Immature natural killer cell (primary cell): Measurements from ENCODE around the gene GALNT10. TPM values are rescaled to one million over a fixed set of nuclear protein-coding genes. Genes with fewer than 3 reads are reported as not detected.

Experiments
- DNase-seq, 3 donors: peaks; one replicate each; pipeline ENCODE4 v3.0.0; 2022; ENCODE audit warnings: mixed read lengths in 1 of 3
- H3K27ac Mint-ChIP-seq, 6 donors: one replicate each; pipeline ENCODE4 v1.8.0; 2020; ENCODE audit warnings: mixed read lengths in 6 of 6, mild to moderate bottlenecking in 5 of 6, inconsistent platforms in 4 of 6, moderate library complexity in 3 of 6
- H3K27me3 Mint-ChIP-seq, 3 donors: one replicate each; pipeline ENCODE4 v1.8.0; 2020 to 2021; ENCODE audit warnings: low read depth in 3 of 3, mild to moderate bottlenecking in 3 of 3, mixed read lengths in 3 of 3, moderate library complexity in 3 of 3, inconsistent platforms in 1 of 3
- H3K36me3 Mint-ChIP-seq, 3 donors: one replicate each; pipeline ENCODE4 v1.8.0; 2020; ENCODE audit warnings: mixed read lengths in 3 of 3, inconsistent platforms in 2 of 3, mild to moderate bottlenecking in 2 of 3
- H3K4me1 Mint-ChIP-seq, 2 donors: one replicate each; pipeline ENCODE4 v1.8.0; 2020; ENCODE audit warnings: inconsistent platforms in 2 of 2, mild to moderate bottlenecking in 2 of 2, mixed read lengths in 2 of 2, moderate library complexity in 1 of 2
- H3K4me3 Mint-ChIP-seq, 5 donors: one replicate each; pipeline ENCODE4 v1.8.0; 2020; ENCODE audit warnings: mild to moderate bottlenecking in 5 of 5, mixed read lengths in 5 of 5, inconsistent platforms in 3 of 5, moderate library complexity in 3 of 5
- H3K9me3 Mint-ChIP-seq, 6 donors: one replicate each; pipeline ENCODE4 v1.8.0; 2020; ENCODE audit warnings: mild to moderate bottlenecking in 6 of 6, mixed read lengths in 6 of 6, inconsistent platforms in 4 of 6, moderate library complexity in 3 of 6
- polyA plus RNA-seq, 3 donors: library from polyadenylated mRNA; unstranded; fragments of 300-500 nt; fragmentation: Illumina TruSeq; gene quantifications; one replicate each; pipeline ENCODE4 v1.2.3, GENCODE V29; 2021

GALNT10 gene
- polyA plus RNA-seq, 3 donors from 2014 or later = 10.4 to 42.8 (median 24.7) TPM

DNA sequence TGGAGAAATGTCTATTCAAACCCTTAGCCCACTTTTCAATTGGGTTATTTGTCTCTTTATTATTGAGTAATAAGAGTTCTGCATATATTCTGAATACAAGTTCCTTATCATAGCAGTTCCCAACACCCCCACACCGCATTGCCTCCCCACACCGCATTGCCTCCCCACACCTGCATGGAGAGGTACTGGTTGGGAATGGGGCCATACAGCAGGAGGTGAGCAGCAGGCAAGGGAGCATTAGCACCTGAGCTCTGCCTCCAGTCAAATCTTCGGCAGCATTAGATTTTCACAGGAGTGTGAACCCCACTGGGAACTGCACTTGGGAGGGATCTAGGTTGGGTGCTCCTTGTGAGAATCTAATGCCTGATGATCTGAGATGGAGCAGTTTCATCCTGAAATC is 244.7 kb downstream of the GALNT10 start:
- no peak for DNase-seq
- Mint-ChIP-seq H3K4me1 (peaks cover 2 to 4% of the 10 kb centered on the region in 2 donors), H3K4me3 (no peak overlapping the region), H3K9me3 (no peaks in the 10 kb centered on the region), H3K36me3 (peaks cover 20 to 43% (median 30%) of the 10 kb centered on the region in 3 donors), H3K27me3 (peaks cover 0 to 4% (median 2%) of the 10 kb centered on the region in 3 donors), H3K27ac (no peak overlapping the region)

DNA sequence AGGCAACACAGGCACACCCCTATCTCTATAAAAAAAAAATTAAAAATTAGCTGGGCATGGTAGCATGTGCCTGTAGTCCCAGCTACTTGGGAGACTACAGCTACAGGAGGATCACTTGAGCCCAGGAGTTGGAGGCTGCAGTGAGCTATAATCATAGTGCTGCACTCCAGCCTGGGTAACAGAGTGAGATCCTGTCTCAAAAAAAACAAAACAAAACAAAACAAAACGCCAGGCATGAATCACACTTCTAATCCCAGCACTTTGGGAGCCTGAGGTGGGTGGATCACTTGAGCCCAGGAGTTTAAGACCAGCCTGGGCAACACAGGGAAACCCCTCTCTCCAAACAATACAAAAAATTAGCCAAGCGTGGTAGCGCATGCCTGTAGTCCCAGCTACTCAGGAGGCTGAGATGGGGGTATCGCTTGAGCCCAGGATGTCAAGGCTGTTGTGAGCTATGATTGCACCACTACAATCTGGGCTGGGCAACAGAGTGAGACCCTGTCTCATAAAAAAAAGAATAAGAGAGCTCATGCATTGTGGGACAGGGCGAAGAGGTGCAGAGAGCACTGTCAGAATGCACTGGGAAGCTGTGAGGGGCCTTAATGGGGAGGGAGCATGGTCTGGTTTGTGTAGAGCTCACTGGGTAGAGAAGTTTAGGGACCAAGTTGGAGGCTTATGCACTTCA is 246.9 kb downstream of the GALNT10 start:
- peak overlapping the region in 1 of 6 donors; percentile 42 for H3K27ac Mint-ChIP-seq
- H3K36me3 Mint-ChIP-seq = peaks cover 34 to 60% (median 37%) of the 10 kb centered on the region in 3 donors
- H3K9me3 Mint-ChIP-seq = no peaks in the 10 kb centered on the region
- peaks cover 0 to 4% (median 0%) of the 10 kb centered on the region in 3 donors for H3K27me3 Mint-ChIP-seq
- DNase-seq = no peak
- H3K4me1 Mint-ChIP-seq = peaks cover 4 to 10% of the 10 kb centered on the region in 2 donors
- no peak overlapping the region for H3K4me3 Mint-ChIP-seq

DNA sequence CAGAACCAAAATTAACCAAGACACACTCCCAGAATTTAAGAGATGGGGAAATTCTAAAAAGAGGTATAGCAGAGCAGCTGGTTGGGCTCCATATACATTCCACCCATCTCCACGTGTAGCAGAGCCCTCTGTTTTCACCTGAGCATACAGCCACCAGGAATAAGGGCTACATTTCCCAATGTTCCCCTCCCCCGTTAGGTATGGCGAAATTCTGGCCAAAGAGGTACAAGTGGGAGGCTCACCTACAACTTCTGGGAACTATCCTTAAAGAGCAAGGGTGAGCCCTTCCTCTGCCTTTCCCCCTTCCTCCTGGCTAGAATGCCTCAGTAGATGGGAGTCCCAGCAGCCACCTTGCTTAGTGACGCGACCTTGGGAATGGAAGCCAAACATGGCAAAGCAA is 250.0 kb downstream of the GALNT10 start:
- peaks cover 21 to 33% of the 10 kb centered on the region in 2 donors for H3K4me1 Mint-ChIP-seq
- DNase-seq = no peak
- no peaks in the 10 kb centered on the region for H3K9me3 Mint-ChIP-seq
- no peak overlapping the region for H3K4me3 Mint-ChIP-seq
- H3K27ac Mint-ChIP-seq = no peak overlapping the region
- peaks cover 24 to 54% (median 36%) of the 10 kb centered on the region in 3 donors for H3K36me3 Mint-ChIP-seq
- H3K27me3 Mint-ChIP-seq = peaks cover 1 to 8% (median 7%) of the 10 kb centered on the region in 3 donors

DNA sequence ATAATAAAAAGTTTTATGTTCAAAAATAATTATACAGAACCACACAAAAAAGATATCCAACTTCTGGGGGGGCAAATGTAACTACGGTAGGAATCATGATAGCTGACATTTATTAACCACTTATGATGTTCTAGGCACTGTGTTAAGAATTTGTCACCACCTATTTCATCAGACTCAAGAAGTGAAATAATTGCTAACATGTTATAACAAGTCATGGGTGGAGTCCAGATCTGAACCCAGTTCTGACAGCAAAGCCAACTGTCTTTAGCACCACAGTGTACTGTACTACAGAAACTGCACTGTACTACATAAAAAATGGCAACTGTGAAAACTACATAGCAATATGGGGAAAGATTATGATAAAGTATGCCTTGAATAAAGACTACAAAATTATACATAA is 252.3 kb downstream of the GALNT10 start:
- H3K27ac Mint-ChIP-seq = no peak overlapping the region
- peak overlapping the region in 3 of 5 donors; percentile 3 to 6 (median 4) for H3K4me3 Mint-ChIP-seq
- DNase-seq = no peak
- H3K4me1 Mint-ChIP-seq = peaks cover 33 to 48% of the 10 kb centered on the region in 2 donors
- H3K9me3 Mint-ChIP-seq = no peaks in the 10 kb centered on the region
- peaks cover 11 to 39% (median 26%) of the 10 kb centered on the region in 3 donors for H3K36me3 Mint-ChIP-seq
- H3K27me3 Mint-ChIP-seq = peaks cover 4 to 14% (median 6%) of the 10 kb centered on the region in 3 donors

DNA sequence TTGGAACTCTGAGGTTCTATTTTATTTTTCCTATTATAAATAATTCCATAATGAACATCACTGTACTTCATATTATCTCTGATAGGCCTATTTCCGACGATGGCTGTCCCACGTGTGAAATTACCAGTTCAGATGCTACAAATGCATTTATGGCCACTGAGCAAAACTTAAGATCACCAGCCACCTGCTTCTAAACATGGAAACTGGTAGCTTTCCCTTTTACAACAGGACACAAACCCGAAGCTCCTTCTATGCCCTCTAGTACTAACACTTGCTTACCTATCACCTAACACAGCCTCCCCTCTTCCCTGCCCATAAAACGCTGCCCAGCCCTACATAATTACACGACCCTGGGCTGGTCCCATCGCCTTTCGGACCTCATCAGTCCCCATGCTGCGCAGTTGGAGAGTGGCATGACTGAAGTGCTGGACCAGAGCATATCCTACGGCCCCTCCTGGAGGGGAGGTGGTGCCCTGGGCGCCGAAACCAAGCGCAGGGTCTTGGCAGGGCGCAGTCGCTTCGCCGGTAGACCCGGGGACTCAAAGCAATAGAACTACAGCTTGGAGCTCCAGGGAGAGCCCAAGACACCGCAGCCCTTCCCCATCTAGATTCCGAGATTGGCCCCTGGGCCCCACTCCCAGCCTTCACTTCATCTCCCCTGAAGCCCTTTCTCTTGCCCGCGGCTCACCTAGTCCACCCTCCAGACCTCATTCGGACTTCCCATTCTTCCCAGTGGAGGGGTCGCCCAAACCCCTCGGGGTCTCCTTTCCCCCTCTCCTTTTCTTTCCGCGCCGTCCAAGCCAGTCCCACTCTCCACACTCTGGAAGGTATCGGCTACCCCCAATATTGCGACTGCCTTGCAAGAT is 254.3 kb downstream of the GALNT10 start:
- Mint-ChIP-seq H3K36me3 (peaks cover 5 to 24% (median 21%) of the 10 kb centered on the region in 3 donors), H3K27me3 (peaks cover 4 to 14% (median 6%) of the 10 kb centered on the region in 3 donors), H3K9me3 (no peaks in the 10 kb centered on the region), H3K4me1 (peaks cover 50 to 68% of the 10 kb centered on the region in 2 donors), H3K27ac (peak overlapping the region; percentile 91 to 98 (median 96)), H3K4me3 (peak overlapping the region; percentile 94 to 100 (median 99))
- DNase-seq = peak in 2 of 3 donors; percentile 1 to 6

DNA sequence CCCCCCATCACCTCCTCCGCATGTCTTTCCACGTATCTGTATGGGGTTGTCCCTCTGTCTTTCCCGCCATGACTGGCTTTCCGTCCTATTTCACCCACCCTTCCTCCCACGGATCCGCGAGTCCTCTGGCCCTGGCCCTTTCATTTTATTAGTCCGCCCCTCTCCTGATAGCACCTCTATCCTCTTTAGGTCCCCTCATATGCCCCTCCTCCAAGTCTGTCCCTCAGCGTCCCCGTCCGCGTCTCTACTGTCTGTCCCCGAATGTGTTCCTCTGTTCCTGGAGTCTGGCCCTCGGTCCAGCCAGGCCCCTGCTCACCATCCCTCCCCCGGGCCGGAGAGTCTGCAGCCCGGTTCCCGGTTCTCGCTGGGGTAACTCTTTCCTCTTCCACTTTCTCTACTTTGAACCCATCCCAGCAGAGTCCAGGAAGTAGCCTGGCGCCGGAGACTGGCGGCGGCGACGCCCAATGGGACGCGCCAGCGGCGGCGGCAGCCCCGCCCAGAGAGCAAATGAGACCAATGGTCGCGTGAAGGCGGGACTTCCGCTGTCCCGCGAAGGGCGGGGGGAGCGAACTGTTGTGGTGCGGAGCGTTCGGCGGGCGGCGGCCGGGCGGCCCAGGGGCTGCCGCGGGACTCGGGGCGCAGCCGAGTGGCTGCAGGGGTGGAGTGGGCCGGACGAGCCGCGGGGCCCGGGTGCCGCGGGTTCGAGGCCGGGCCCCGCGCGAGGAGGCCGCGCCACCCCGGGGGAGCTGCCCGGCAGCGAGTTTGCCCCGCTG is 255.1 kb downstream of the GALNT10 start, which contains the start of gene SAP30L:
Gene SAP30L, plus strand, starts transcription at position 576 of the 773 bp plus-strand sequence. CDS start 608 bp downstream, outside the sequence.
- Mint-ChIP-seq H3K4me1 (peaks cover 55 to 76% of the 10 kb centered on the region in 2 donors), H3K9me3 (no peaks in the 10 kb centered on the region), H3K4me3 (peak within 1 kb of the TSS; percentile 94 to 100 (median 99)), H3K27me3 (peaks cover 4 to 14% (median 6%) of the 10 kb centered on the region in 3 donors), H3K36me3 (peaks cover 5 to 26% (median 20%) of the 10 kb centered on the region in 3 donors), H3K27ac (peak within 1 kb of the TSS; percentile 91 to 98 (median 96))
- DNase-seq = peak; percentile 97 to 98 (median 98)

DNA sequence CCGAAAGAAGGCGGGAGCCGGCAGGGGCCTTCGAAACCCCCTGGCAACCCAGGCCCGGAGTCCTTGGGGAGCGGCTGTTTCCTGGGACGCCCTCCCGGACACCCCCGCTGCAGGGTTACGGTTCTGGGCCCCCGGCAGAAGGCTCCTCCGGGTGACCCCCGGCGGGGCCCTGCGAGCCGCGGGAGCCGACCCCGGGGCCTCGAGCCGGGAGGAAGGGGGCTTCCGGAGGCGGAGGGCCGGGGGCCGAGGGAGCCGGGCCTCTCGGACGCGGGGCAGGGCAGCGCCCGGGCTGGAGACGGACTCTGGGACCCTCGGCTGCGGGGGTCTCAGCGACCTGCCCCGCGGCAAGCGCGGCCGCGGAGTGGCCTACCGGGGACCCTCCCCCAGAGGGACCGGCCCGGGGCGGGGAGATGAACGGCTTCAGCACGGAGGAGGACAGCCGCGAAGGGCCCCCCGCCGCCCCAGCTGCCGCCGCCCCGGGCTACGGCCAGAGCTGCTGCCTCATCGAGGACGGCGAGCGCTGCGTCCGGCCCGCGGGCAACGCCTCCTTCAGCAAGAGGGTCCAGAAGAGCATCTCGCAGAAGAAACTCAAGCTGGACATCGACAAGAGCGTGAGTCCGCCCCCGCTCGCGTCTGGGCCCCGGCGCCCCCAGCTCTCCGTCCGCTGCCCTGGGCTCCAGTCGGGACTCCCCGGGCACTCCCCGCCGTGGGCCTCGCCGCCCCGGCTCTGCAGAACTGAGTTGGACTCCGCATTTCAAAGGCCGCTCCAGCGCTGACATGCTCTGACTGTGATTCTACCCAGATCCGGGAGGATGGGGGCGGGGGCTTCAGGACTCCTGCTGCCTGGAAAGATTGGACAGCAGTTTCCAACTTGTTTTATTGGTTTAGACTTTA is 255.9 kb downstream of the GALNT10 start:
- Mint-ChIP-seq H3K9me3 (no peaks in the 10 kb centered on the region), H3K36me3 (peaks cover 5 to 25% (median 13%) of the 10 kb centered on the region in 3 donors), H3K4me3 (peak overlapping the region; percentile 90 to 94 (median 92)), H3K27me3 (peaks cover 6 to 14% (median 6%) of the 10 kb centered on the region in 3 donors), H3K4me1 (peaks cover 59 to 84% of the 10 kb centered on the region in 2 donors), H3K27ac (peak overlapping the region; percentile 87 to 93 (median 90))
- DNase-seq = peak; percentile 25 to 39 (median 34)

DNA sequence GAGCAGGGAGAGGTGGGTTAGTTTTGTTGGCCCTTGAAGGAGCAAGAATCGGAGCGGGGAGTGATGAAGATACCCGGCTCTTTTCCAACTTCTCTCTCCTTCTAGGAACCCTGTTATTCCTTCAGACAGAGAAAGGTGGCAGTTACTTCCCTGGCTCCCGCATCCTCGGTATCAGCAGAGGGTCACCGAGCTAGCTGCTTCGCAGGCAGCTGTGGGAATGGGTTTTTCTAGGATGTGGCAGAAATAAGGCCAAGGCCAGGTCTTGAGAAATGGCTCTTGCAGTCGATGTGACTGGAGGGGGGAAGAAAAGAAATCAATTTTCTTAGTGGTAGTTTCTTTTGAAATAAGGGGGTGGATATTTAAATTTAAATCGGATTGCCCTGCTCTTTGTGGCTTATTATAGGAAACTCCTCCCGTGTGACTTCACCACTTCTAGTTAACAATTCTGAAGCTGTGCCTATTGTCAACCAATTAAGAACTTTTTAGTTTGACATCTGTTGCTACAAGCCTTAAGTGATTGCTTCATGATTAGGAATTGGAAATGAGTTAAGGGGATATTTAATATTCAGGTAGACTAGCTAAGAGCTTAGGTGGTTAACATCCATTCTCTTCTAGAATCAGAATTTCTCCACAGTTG is 256.7 kb downstream of the GALNT10 start:
- no peaks in the 10 kb centered on the region for H3K9me3 Mint-ChIP-seq
- H3K4me3 Mint-ChIP-seq = peak overlapping the region; percentile 90 to 94 (median 92)
- peaks cover 6 to 14% (median 6%) of the 10 kb centered on the region in 3 donors for H3K27me3 Mint-ChIP-seq
- DNase-seq = peak; percentile 7 to 21 (median 8)
- H3K36me3 Mint-ChIP-seq = peaks cover 6 to 21% (median 9%) of the 10 kb centered on the region in 3 donors
- peaks cover 57 to 77% of the 10 kb centered on the region in 2 donors for H3K4me1 Mint-ChIP-seq
- peak overlapping the region; percentile 61 to 93 (median 89) for H3K27ac Mint-ChIP-seq

DNA sequence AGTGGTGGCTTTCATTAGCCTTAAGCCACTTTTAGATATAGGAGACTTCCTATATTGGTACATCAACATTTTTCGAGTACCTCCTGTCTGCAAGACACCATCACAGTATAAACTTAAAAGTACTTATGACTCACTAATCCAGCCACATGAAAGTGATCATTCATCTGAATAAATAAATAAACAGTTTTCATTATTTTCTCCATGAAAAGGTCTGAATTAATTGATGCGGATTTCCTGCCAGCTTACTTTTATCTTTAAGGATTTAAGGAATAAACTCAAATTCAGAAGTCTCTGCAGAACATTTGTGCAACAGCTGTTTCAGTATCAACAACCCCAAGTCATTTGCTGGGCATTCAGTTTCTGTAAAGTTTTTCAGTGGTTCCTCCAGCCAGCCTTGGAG is 259.3 kb downstream of the GALNT10 start:
- H3K9me3 Mint-ChIP-seq = no peaks in the 10 kb centered on the region
- peaks cover 6 to 14% (median 6%) of the 10 kb centered on the region in 3 donors for H3K27me3 Mint-ChIP-seq
- no peak for DNase-seq
- peaks cover 19 to 35% (median 22%) of the 10 kb centered on the region in 3 donors for H3K36me3 Mint-ChIP-seq
- peaks cover 45 to 59% of the 10 kb centered on the region in 2 donors for H3K4me1 Mint-ChIP-seq
- peak overlapping the region in 1 of 5 donors; percentile 35 for H3K4me3 Mint-ChIP-seq
- no peak overlapping the region for H3K27ac Mint-ChIP-seq

DNA sequence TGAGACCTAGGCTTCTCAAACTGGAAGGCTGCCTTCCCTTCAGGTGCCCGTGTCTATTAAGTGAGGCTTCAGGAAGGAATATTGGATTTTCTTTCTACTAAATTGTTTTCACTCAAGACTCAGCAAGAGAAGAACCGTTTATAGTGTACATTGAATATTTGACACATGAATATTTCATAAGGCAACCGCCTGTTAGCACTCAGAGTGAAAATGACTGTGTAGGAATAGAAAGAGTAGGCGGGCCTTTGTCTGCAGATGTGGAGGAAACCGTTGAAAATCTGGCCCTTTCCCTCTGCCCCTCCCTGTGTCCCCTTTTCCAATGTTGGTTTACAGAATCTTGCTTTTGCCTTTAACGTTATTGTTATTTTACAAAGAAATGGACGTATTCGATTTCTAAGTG is 261.4 kb downstream of the GALNT10 start:
- DNase-seq = no peak
- Mint-ChIP-seq H3K27me3 (peaks cover 2 to 3% (median 2%) of the 10 kb centered on the region in 3 donors), H3K27ac (peak overlapping the region in 1 of 6 donors; percentile 37), H3K9me3 (no peaks in the 10 kb centered on the region), H3K4me1 (peaks cover 34 to 45% of the 10 kb centered on the region in 2 donors), H3K36me3 (peaks cover 24 to 50% (median 34%) of the 10 kb centered on the region in 3 donors), H3K4me3 (no peak overlapping the region)

DNA sequence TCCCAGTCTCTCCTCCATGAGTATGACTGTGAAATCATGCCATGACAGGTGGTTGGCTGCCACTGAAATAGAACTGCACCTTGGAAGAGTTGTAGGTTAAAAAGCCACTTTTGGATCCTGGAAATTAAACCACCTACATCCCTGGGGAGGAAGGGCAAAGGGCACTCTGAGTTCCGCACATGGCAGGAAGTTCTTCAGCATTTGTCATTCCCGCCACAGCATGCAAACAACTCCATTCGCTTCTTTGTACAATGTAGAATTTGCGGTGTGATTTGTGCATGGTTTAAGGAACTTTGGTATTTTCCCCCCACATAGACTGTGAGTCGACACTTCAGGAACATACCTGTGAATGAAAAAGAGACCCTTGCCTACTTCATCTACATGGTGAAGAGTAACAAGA is 265.1 kb downstream of the GALNT10 start:
- H3K9me3 Mint-ChIP-seq = no peaks in the 10 kb centered on the region
- H3K4me1 Mint-ChIP-seq = peaks cover 5 to 9% of the 10 kb centered on the region in 2 donors
- DNase-seq = no peak
- peaks cover 0 to 2% (median 1%) of the 10 kb centered on the region in 3 donors for H3K27me3 Mint-ChIP-seq
- H3K4me3 Mint-ChIP-seq = no peak overlapping the region
- peaks cover 36 to 67% (median 47%) of the 10 kb centered on the region in 3 donors for H3K36me3 Mint-ChIP-seq
- H3K27ac Mint-ChIP-seq = no peak overlapping the region

DNA sequence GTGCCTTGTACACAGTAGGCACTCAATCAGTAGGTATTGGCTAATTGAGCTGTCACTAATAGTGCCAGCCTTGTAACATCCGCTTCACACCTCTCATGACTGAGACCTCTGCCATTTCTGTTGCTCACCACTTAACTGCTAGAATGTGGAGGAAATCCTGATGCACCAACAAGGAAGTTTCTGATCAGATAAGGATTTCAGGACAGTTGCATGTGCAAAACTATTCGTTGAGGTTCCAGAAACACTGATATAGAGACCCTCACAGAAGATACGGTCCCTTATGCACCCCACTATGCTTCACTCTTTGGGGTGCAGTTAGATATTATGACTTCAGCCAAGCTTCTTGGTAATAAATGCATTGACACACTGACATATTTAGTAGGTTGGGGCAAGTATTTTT is 266.0 kb downstream of the GALNT10 start:
- H3K9me3 Mint-ChIP-seq = no peaks in the 10 kb centered on the region
- H3K36me3 Mint-ChIP-seq = peaks cover 36 to 59% (median 47%) of the 10 kb centered on the region in 3 donors
- no peak for DNase-seq
- peaks cover 0 to 1% (median 0%) of the 10 kb centered on the region in 3 donors for H3K27me3 Mint-ChIP-seq
- no peak overlapping the region for H3K4me3 Mint-ChIP-seq
- H3K4me1 Mint-ChIP-seq = no peaks in the 10 kb centered on the region
- no peak overlapping the region for H3K27ac Mint-ChIP-seq
